ENCODE results near the gene F9. TPM values are rescaled to one million over a fixed set of nuclear protein-coding genes. Genes with fewer than 3 reads are reported as not detected.

Gene F9
- total RNA-seq, 1 donor from 2014 or later = not detected

GRCh38 chrX:139554991-139555675 lies 24.6 kb downstream of the F9 start:
- Mint-ChIP-seq H3K36me3 (ENCODE audit: unreplicated experiment) (no peaks in the 10 kb centered on the region), H3K9me3 (ENCODE audit: unreplicated experiment) (no peaks in the 10 kb centered on the region), H3K27ac (ENCODE audit: unreplicated experiment) (no peak overlapping the region), H3K4me1 (ENCODE audit: low read depth, unreplicated experiment) (no peaks in the 10 kb centered on the region), H3K4me3 (ENCODE audit: unreplicated experiment) (no peak overlapping the region), H3K27me3 (ENCODE audit: unreplicated experiment) (no peaks in the 10 kb centered on the region)
- DNase-seq = no peak
- TF ChIP-seq CTCF (IDR thresholded peaks at IDR 0.05; ENCODE audit: partially characterized antibody, unreplicated experiment) = no peak

- Mint-ChIP-seq H3K4me3 (ENCODE audit: unreplicated experiment) (no peak overlapping the region), H3K36me3 (ENCODE audit: unreplicated experiment) (no peaks in the 10 kb centered on the region), H3K27ac (ENCODE audit: unreplicated experiment) (no peak overlapping the region), H3K9me3 (ENCODE audit: unreplicated experiment) (no peaks in the 10 kb centered on the region), H3K27me3 (ENCODE audit: unreplicated experiment) (no peaks in the 10 kb centered on the region), H3K4me1 (ENCODE audit: low read depth, unreplicated experiment) (no peaks in the 10 kb centered on the region)
- no peak for DNase-seq
- TF ChIP-seq CTCF (IDR thresholded peaks at IDR 0.05; ENCODE audit: partially characterized antibody, unreplicated experiment) = peak; percentile 42
Observed at GRCh38 chrX:139559383-139560042, 29.0 kb downstream of the F9 start.

- no peaks in the 10 kb centered on the region for H3K4me1 Mint-ChIP-seq (ENCODE audit: low read depth, unreplicated experiment)
- no peaks in the 10 kb centered on the region for H3K9me3 Mint-ChIP-seq (ENCODE audit: unreplicated experiment)
- H3K4me3 Mint-ChIP-seq (ENCODE audit: unreplicated experiment) = no peak overlapping the region
- no peak for TF ChIP-seq CTCF (IDR thresholded peaks at IDR 0.05; ENCODE audit: partially characterized antibody, unreplicated experiment)
- DNase-seq = no peak
- H3K27ac Mint-ChIP-seq (ENCODE audit: unreplicated experiment) = no peak overlapping the region
- no peaks in the 10 kb centered on the region for H3K27me3 Mint-ChIP-seq (ENCODE audit: unreplicated experiment)
- H3K36me3 Mint-ChIP-seq (ENCODE audit: unreplicated experiment) = no peaks in the 10 kb centered on the region
Observed at GRCh38 chrX:139560221-139560620, 29.7 kb downstream of the F9 start.

GRCh38 chrX:139563251-139563650 lies 32.7 kb downstream of the F9 start:
- no peaks in the 10 kb centered on the region for H3K36me3 Mint-ChIP-seq (ENCODE audit: unreplicated experiment)
- no peaks in the 10 kb centered on the region for H3K9me3 Mint-ChIP-seq (ENCODE audit: unreplicated experiment)
- no peak overlapping the region for H3K4me3 Mint-ChIP-seq (ENCODE audit: unreplicated experiment)
- DNase-seq = no peak
- H3K27ac Mint-ChIP-seq (ENCODE audit: unreplicated experiment) = no peak overlapping the region
- H3K27me3 Mint-ChIP-seq (ENCODE audit: unreplicated experiment) = no peaks in the 10 kb centered on the region
- TF ChIP-seq CTCF (IDR thresholded peaks at IDR 0.05; ENCODE audit: partially characterized antibody, unreplicated experiment) = no peak
- no peaks in the 10 kb centered on the region for H3K4me1 Mint-ChIP-seq (ENCODE audit: low read depth, unreplicated experiment)

DNA sequence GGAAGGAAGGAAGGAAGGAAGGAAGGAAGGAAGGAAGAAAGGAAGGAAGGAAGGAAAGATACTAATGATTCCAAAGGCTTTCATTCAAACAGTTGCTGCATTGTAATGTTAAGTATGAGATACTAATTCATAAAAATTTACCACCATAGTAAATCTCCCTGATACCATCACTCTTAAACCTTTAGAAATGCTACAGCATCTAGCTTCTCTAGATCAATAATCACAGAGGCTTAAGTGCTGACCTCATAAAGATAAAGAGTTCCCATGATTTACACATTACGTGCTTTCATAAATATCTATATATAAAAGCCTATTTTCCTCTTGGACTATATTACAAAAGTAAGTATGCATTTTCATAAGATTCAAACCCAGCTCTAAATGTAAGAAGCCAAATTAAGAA lies 36.4 kb downstream of the F9 start:
- TF ChIP-seq CTCF (IDR thresholded peaks at IDR 0.05; ENCODE audit: partially characterized antibody, unreplicated experiment) = no peak
- H3K27ac Mint-ChIP-seq (ENCODE audit: unreplicated experiment) = no peak overlapping the region
- H3K27me3 Mint-ChIP-seq (ENCODE audit: unreplicated experiment) = no peaks in the 10 kb centered on the region
- no peak for DNase-seq
- no peaks in the 10 kb centered on the region for H3K9me3 Mint-ChIP-seq (ENCODE audit: unreplicated experiment)
- H3K4me1 Mint-ChIP-seq (ENCODE audit: low read depth, unreplicated experiment) = no peaks in the 10 kb centered on the region
- H3K4me3 Mint-ChIP-seq (ENCODE audit: unreplicated experiment) = no peak overlapping the region
- no peaks in the 10 kb centered on the region for H3K36me3 Mint-ChIP-seq (ENCODE audit: unreplicated experiment)
